NCI-H2107 (cell line): ENCODE results near the gene DKK2.

Source experiments
- DNase-seq: peaks from one replicate; lab custom pipeline; 2025; lab: John Stamatoyannopoulos, UW

DKK2 gene

GRCh38 chr4:107017443-107018343, 18.4 kb downstream of the DKK2 start:
- no peak for DNase-seq

- DNase-seq = no peak
These were observed 24.8 kb downstream of the DKK2 start for GRCh38 chr4:107011312-107011711.

GRCh38 chr4:107009196-107009968, 26.7 kb downstream of the DKK2 start:
- no peak for DNase-seq

- DNase-seq = no peak
These were observed 28.0 kb downstream of the DKK2 start for GRCh38 chr4:107008115-107008514.

- DNase-seq = no peak
These were observed 29.9 kb downstream of the DKK2 start for GRCh38 chr4:107006218-107006617.

GRCh38 chr4:106996490-106996889, 39.6 kb downstream of the DKK2 start:
- DNase-seq = no peak

GRCh38 chr4:106993827-106994226, 42.3 kb downstream of the DKK2 start:
- no peak for DNase-seq

- no peak for DNase-seq
These were observed 48.8 kb downstream of the DKK2 start for GRCh38 chr4:106987311-106987710.

GRCh38 chr4:106986486-106986885, 49.6 kb downstream of the DKK2 start:
- no peak for DNase-seq

GRCh38 chr4:106985830-106986229, 50.3 kb downstream of the DKK2 start:
- DNase-seq = no peak

GRCh38 chr4:106982711-106983211, 53.4 kb downstream of the DKK2 start:
- DNase-seq = no peak

GRCh38 chr4:106981431-106981830, 54.7 kb downstream of the DKK2 start:
- DNase-seq = no peak

- no peak for DNase-seq
These were observed 56.6 kb downstream of the DKK2 start for GRCh38 chr4:106979476-106979875.

GRCh38 chr4:106978046-106978774, 57.9 kb downstream of the DKK2 start:
- no peak for DNase-seq

- no peak for DNase-seq
These were observed 64.5 kb downstream of the DKK2 start for GRCh38 chr4:106971636-106972035.

- DNase-seq = no peak
These were observed 68.2 kb downstream of the DKK2 start for GRCh38 chr4:106967892-106968291.

- DNase-seq = no peak
These were observed 82.9 kb downstream of the DKK2 start for GRCh38 chr4:106953036-106953705.

- DNase-seq = no peak
These were observed 84.2 kb downstream of the DKK2 start for GRCh38 chr4:106951891-106952290.

GRCh38 chr4:106941841-106942240, 94.3 kb downstream of the DKK2 start:
- no peak for DNase-seq

- DNase-seq = no peak
These were observed 105.6 kb downstream of the DKK2 start for GRCh38 chr4:106930522-106930921.

GRCh38 chr4:106929248-106929647, 106.9 kb downstream of the DKK2 start:
- DNase-seq = no peak

- DNase-seq = no peak
These were observed 121.9 kb downstream of the DKK2 start for GRCh38 chr4:106914223-106914622.
